Midbrain (tissue), 1 donor: ENCODE results near the gene PRICKLE2.

Experiments used
- DNase-seq: peaks from one replicate; lab custom pipeline; 2025; lab: John Stamatoyannopoulos, UW

The PRICKLE2 gene

DNA sequence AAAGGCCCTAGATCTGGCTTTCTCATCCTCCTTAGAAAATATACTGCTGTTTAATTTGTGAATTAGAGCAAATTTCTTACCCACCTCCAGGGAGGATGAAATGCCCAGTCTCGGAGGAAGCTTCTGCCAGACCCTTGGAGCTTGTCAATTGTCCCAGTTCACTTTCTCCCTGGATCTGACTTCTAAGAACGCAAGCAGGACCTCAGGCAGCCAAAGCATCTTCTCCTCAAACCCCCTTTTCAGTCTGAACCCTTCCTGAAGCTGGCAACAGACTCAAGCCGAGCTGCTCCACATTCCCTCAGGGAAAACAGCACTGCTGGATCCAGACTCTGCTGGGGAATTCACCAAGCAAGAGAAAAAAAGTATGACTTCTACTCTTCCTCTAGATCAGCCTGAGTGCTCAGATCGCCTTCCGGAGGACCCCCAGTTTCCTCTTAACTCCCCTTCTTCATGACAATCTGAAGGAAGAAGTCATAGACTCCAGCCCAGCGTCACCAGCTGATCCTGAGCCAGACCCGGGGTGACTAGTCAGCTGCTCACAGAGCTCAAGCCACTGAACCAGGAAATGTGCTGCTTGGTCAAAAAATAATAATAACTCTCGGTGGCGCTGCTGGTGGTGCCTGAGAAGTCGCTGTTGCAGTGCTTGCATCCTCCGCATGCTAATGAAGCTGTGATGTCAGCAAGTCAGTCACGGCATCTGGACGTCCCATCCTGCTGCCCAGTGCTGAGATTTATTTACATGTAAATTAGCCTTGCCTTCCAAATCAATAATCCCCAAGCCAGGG is at the start of gene PRICKLE2:
Gene PRICKLE2 (minus strand): TSS at position 641 of the 785 bp plus-strand sequence. CDS start 26,539 bp downstream, outside the sequence.
- DNase-seq, result peak; percentile 83

DNA sequence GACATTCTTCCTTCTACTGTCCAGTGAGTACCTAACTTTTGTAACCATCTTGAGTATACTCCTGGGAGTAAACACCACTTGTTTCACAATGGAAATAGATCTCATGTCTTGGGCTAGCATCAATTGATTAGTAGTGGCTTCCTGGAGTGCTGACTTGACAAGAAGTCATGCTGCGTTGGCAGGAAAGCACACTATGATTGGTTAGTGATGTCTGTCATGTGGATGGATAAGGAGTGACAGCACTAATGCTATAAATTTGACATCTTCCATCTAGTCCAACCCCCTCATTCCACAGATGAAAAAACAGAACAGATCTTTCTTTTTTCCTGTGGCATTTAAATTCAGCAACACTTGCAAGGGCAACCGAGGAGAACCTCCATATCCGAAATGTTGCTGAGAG is 47.6 kb upstream of the PRICKLE2 start:
- DNase-seq, result no peak

GRCh38 chr3:64272271-64272670 is 47.0 kb upstream of the PRICKLE2 start:
- no peak for DNase-seq

- no peak for DNase-seq
Observed at GRCh38 chr3:64271631-64272030, 46.4 kb upstream of the PRICKLE2 start.

- no peak for DNase-seq
Observed at GRCh38 chr3:64270866-64271260, 45.6 kb upstream of the PRICKLE2 start.

- DNase-seq, result no peak
Observed at GRCh38 chr3:64270142-64270865, 45.0 kb upstream of the PRICKLE2 start.

DNA sequence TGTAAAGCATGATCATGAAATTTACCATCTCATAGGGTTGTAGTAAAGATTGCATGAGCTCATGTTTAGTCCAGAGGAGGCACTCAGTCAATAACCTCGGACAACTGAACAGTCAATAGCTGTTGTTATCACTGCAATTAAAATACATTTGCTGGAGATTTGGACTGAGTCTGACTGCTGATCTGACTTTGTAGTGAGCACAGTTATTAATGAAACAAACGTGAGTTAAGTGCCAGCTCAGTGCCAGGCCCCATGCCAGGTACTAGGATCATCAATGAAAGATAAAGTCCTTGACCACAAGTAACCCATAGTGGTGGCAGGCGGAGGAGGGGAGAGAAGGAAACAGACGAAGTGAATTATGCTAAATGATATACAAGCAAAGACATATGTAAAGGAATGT is 43.7 kb upstream of the PRICKLE2 start:
- no peak for DNase-seq

DNA sequence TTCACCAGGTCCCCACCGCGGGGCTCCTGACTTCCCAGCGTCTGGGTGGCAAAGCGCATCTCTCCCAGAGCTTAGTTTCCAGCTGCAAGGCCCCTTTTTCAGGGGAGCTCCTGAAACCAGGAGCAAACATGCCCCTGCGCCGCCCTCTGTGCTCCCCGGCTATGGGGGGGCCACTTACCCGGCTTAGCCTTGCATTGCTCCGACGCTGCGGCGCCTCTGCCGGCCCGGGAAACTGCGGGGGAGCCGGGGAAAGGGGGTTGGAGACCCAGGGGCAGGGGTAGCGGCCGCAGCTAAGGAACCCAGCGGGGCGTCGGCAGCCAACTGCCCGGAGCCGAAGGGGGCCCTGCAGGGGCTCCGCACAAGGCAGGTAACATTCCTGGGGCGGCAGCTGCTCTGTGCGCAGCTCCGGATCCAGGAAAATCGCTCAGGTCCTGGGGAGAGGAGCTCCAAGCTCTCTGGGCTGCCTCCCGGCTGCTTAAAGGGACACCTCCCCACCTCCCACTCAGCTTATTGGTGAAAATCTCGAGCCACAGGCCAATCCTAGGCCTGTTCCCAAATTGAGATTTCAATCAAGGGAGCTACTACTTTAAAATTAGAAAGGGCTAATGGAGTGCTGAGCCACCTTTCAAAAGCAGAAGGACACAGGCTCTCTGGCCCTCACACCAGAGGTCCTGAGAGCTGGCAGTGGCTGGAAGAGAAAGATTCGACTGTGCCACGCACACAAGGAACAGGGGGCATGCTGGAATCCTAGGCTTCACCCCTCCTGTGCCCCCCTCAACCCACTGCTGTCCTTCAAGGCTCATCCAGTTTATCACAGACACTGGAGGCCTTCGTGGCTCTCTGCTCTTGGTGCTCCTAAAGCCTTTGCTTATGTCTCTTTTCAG is 42.7 kb upstream of the PRICKLE2 start:
- peak; percentile 71 for DNase-seq

GRCh38 chr3:64266983-64267382 is 41.7 kb upstream of the PRICKLE2 start:
- DNase-seq, result no peak

GRCh38 chr3:64266065-64266931 is 41.0 kb upstream of the PRICKLE2 start:
- DNase-seq, result peak; percentile 74

GRCh38 chr3:64265646-64266045 is 40.4 kb upstream of the PRICKLE2 start:
- DNase-seq, result no peak

DNA sequence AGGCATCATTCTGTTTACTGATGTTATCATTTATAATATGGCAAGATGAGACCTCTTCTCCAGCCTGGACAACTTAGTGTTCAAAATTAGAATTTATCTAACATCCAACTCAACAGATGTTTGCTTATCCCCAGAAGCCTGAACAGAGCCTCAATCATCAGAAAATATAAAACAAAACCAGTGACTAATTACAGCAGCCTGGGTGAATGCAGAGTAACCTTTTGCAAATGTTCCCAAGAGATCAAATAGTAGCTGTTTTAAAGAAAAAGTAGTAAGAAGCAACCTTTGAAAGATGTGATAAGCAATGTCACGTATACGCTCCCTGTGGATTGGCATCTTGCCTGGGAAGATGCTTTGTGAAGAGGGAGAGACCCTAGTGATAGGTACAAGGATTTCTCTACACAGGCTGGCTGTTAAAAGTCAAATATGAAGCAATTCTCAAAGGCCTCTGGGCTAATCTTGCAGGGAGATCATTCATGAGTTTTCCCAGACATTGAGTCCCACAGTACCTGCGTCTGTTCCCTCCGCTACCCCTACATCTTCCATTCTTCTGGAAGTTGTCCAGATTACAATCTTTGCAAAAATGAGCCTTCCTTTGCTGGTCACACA is 39.3 kb upstream of the PRICKLE2 start:
- no peak for DNase-seq

- no peak for DNase-seq
Observed at GRCh38 chr3:64262574-64263114, 37.4 kb upstream of the PRICKLE2 start.

DNA sequence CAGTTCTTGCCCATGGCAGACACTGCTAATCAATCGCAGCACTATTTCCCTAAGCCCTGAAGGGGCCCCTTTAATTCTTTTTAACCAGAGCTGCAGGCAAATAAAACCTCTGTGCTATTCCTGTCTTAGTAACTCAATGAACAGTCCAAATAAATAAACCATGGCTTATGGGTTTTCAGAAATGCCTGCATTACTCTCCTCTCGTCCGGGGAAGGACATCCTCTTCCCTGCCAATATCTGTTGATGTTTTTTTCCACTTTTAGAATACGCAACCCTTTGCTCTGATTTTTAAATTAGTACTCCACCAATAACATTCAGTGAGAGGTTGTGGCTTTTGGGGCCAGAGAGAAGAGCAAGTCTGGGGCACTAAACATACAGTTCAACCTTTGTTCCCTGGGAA is 35.2 kb upstream of the PRICKLE2 start:
- DNase-seq, result no peak

DNA sequence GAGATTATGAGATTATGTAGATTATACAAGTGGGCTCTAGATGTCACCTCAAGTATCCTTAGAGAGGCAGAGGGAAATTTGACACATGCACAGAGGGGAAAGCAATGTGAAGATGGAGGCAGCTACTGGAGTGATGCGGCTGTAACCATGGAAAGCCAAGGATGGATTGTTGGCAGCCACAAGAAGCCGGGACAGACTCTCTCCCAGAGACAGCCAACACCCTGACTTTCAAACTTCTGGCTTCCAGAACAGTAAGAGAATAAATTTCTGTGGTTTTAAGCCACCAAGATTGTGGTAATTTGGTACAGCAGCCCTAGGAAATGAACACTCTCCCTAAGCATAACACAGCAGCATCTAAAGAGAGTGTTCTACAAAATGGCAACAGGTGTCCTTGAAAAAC is 34.4 kb upstream of the PRICKLE2 start:
- no peak for DNase-seq

- no peak for DNase-seq
Observed at GRCh38 chr3:64257100-64257755, 32.0 kb upstream of the PRICKLE2 start.

- DNase-seq, result no peak
Observed at GRCh38 chr3:64255741-64256340, 30.6 kb upstream of the PRICKLE2 start.

- no peak for DNase-seq
Observed at GRCh38 chr3:64254443-64254842, 29.2 kb upstream of the PRICKLE2 start.

GRCh38 chr3:64253689-64254088 is 28.4 kb upstream of the PRICKLE2 start:
- no peak for DNase-seq

DNA sequence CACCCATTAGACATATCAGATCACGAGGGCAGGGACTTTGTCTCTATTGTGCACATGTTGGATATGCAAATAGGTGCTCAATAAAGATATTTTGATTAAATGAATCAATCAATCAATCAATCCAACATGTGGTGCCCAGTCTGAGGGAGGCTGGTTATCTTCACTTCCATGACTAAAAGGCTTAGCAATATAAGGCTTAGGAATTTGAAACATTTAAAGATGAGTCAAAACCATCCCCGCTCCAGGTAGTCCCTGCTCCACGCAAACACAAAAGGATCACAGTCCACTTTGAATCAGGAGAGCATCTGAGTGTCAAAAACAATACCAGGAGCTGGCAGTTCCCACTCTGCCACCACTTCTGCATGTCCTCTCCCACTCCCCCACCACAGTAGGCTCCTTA is 25.8 kb upstream of the PRICKLE2 start:
- DNase-seq, result no peak
